Eye (tissue), 1 donor: ENCODE measurements around the gene ADPRHL1.
"Not testable (repeated sequence)": the region's sequence is repeated elsewhere in the genome, so short reads cannot be mapped to it uniquely, and the experiment has no call there.

ENCODE experiments used
- DNase-seq: peaks from one replicate; pipeline ENCODE4 v3.0.0-alpha.2; 2015

The ADPRHL1 gene

GRCh38 chr13:113454936-113455335 lies 1.6 kb upstream of the ADPRHL1 start:
- no peak for DNase-seq

- no peak for DNase-seq
Observed at GRCh38 chr13:113452466-113452865, 822 bp downstream of the ADPRHL1 start.

DNA sequence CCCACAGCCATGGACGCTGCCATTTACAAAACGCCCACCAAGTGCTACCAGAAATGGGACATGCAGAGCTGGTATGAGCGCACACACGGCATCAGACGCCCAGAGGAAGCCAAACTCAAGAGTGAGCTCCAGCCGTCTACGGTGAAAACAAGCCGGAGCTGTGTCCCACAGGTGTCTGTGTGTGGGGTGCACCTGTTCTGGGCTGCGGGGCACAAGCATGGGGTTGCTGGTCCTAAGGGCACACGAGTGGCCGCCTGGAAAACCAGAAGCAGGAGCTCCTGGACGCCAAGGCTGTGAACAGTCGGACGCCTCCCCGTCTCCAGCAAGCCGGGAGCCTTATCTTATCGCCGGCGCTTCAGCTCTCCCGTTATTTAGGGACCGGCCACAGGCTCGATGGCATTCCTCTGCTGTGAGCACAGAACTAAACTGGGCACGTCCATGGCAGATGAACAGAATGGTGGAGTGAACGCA lies 1.3 kb downstream of the ADPRHL1 start:
- no peak for DNase-seq

DNA sequence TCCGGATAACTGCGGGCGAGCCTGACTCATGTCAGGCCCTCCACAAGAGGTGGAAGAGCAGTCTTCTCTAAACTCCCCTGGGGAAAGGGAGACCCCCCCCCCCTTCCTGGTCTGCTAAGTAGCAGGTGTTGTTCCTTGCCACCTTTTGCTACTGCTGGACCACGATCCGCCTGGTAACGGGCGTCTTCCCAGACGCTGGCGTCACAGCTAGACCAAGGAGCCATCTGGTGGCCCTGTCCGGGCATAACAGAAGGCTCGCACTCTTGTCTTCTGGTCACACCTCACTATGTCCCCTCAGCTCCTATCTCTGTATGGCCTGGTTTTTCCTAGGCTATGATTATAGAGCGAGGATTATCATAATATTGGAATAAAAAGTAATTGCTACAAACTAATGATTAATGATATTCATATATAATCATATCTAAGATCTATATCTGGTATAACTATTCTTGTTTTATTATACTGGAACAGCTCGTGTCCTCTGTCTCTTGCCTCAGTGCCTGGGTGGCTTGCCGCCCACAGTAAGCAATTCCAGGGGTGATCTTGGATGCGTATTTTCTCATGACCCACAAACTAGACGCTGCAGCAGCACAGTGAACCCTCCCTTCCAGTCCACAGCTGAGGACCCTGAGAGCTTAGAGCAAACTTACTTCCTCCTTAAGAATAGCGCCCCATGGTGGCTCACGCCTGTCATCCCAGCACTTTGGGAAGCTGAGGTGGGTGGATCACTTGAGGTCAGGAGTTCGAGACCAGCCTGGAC lies 2.2 kb downstream of the ADPRHL1 start:
- peak; percentile 64 for DNase-seq

GRCh38 chr13:113450348-113450744 lies 2.9 kb downstream of the ADPRHL1 start:
- not testable (repeated sequence) for DNase-seq

GRCh38 chr13:113449693-113450347 lies 3.5 kb downstream of the ADPRHL1 start:
- DNase-seq, result no peak

DNA sequence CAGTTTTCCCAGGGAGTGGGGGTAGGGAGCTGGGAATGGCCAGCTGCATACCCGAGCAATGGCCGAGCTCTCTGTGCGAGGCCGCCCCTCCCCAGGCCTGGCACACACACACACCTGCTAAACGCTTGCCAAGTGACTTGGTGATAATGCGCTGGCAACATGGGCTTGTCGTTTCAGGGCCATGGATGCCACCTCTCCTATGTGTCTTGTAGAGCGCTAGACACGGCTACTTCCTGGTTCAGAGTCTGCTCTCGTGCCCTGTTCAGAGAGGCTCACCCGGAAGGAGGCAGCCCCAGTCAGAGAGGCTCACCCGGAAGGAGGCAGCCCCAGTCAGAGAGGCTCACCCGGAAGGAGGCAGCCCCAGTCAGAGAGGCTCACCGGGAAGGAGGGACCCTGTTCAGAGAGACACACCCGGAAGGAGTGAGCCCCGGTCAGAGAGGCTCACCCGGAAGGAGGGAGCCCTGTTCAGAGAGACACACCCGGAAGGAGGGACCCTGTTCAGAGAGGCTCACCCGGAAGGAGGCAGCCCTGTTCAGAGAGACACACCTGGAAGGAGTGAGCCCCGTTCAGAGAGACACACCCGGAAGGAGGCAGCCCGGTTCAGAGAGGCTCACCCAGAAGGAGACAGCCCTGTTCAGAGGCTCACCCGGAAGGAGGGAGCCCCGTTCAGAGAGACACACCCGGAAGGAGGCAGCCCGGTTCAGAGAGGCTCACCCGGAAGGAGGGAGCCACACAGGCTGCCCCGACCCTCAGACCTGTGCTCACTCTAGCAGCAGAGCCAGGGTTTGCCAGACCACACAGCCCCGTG lies 4.2 kb downstream of the ADPRHL1 start:
- DNase-seq, result no peak

- DNase-seq, result peak; percentile 30
Observed at GRCh38 chr13:113448545-113448884, 4.8 kb downstream of the ADPRHL1 start.

GRCh38 chr13:113447596-113447995 lies 5.7 kb downstream of the ADPRHL1 start:
- no peak for DNase-seq

DNA sequence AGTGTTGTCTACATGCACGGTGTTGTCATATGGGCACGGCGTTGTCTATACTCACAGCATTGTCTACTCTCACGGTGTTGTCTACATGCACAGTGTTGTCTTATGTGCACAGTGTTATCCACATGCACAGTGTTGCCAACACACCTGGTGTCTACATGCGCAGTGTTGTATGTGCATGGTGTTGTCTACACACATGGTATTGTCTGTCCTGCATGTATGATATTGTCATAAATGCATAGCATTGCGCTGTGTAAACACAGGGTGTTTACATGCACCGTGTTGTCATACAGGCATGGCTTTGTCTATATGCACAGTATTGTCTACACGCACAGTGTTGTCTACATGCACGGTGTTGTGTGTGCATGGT lies 6.8 kb downstream of the ADPRHL1 start:
- DNase-seq, result no peak

DNA sequence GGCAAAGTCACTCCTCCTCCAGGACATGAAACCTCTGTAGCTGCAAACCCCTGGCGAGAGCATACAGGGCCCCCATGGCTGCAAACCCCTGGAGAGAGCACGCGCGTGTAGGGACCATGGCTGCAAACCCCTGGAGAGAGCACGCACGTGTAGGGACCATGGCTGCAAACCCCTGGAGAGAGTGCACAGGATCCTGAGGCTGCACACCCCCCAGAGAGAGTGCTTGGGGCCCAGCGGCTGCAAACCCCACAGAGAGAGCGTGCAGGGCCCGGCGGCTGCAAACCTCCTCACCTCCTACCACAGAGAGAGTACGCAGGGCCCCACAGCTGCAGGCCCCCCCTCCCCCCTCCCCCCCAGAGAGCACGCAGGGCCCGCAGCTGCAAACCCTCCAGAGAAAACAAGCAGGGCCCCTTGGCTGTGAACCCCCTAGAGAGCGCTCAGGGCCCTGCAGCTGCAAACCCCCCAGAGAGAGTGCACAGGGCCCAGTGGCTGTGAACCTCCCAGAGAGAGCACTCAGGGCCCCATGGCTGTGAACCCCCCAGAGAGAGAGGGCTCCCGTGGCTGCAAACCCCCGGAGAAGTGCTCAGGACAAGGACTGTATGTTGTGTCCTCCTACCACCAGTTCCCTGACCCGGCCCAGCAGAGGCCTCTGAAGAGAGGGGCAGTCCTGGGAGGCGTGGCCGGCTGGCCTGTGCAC lies 7.3 kb downstream of the ADPRHL1 start:
- no peak for DNase-seq

GRCh38 chr13:113443991-113444390 lies 9.3 kb downstream of the ADPRHL1 start:
- no peak for DNase-seq

DNA sequence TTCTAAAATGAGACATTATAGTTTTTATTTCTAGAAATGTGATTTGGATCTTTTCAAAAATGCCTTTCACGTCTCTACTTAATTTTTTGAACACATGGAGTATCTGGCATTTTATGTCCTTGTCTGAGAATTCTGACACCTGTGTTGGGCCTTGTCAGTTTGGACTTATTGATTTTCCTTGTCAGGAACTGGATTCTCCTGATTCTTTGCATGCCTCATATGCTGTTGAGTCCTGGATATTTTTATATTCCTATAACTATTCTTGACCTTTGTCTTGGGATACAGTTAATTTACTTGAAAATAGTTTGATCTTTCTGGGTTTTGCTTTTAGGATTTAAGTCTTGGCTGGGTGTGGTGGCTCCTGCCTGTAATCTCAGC lies 10.3 kb downstream of the ADPRHL1 start:
- DNase-seq, result no peak

- no peak for DNase-seq
Observed at GRCh38 chr13:113442354-113442984, 10.8 kb downstream of the ADPRHL1 start.

DNA sequence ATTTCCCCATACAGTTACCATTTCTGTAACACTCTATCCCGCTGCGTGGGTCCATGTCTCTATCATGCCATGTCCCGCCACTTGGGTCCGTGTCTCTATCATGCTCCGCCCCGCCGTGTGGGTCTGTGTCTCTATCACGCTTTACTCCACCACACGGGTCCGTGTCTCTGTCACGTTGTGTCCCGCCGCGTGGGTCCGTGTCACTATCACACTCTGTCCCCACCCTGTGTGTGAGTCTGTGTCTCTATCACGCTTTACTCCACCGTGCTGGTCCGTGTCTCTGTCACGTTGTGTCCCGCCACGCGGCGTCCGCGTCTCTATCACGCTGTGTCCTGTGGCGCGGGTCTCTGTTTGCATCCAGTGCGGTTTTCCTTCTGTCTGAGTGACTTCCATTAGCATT lies 11.6 kb downstream of the ADPRHL1 start:
- no peak for DNase-seq

DNA sequence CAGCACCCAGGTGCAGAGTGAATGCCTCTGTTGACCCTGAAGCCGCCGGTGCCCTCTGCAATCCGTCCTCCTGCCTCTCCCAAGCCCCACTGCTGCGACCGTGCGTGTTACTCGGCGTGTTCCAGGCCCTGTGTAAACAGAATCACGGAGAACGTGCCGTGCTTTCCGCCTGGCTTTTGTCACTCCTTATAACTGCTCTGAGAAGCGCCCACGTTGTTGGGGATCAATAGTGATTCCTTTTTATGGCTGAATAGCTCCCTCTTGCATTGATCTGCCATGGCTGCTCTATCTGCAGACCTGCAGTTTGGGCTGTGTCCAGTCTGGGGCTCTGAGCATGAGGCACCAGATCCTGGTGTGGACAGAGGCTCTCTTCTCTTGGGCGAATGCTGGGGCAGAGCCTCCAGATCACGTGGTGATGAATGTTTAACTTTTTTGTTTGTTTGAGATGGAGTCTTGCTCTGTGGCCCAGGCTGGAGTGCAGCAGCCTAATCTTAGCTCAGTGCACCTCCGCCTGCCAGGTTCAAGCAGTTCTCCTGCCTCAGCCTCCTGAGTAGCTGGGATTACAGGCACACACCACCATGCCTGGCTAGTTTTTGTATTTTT lies 15.8 kb downstream of the ADPRHL1 start:
- DNase-seq, result no peak

- not testable (repeated sequence) for DNase-seq
Observed at GRCh38 chr13:113436866-113437265, 16.4 kb downstream of the ADPRHL1 start.

- not testable (repeated sequence) for DNase-seq
Observed at GRCh38 chr13:113435907-113436306, 17.4 kb downstream of the ADPRHL1 start.

DNA sequence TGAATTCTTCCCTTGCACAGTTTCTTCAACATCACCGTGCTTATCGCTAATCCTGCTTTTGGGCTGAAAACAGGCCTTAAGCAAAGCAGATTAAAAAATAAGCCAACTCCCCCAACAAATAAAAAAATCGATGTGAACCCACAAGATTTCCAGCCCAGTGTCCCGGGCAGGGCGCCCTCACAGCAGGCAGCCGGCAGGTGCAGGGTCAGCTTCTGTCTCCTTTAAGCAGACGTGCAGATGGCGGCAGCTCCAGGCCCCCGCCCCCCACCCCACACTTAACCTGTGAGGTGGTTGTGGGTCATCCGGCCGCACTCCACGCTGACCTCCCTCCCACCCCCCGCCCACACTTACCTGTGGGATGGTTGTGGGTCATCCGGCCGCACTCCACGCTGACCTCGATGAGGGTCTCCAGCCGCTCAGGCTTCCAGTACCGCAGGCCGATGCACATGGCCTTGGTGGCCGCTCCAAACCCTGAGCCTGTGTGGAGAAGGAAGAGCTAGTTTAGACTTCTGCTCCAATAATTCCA lies 19.8 kb downstream of the ADPRHL1 start:
- no peak for DNase-seq

- DNase-seq, result no peak
Observed at GRCh38 chr13:113432506-113433270, 20.6 kb downstream of the ADPRHL1 start.

DNA sequence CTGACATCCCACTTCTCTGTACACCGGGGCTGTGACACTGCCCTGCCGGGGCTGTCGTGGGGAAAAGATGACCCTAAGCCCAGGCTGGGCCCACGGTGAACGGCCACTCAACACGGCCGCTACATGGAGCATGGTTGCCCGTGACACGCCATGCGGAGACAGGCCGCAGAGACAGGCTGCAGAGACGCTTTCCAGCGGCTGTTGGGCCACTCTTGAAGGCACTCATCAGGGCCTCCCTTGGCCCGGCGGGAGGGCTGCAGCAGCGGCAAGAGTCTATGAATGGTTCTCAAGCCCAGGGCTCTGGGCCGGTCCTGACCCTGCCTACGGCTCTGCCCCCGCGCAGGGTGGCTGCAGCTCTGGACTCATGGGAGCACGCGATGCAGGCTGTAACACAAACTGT lies 22.1 kb downstream of the ADPRHL1 start:
- DNase-seq, result no peak
